HEK293 (cell line): ENCODE data around the gene ZNF641.

Source experiments
- CTCF ChIA-PET: fragments of 350-600 bp; formaldehyde crosslinking; extraction: SDS; loops from one replicate; lab custom pipeline; 2021; ENCODE audit warnings: antibody characterized with exemption; lab: Yijun Ruan, JAX
- POLR2A ChIA-PET: fragments of 300-600 bp; formaldehyde crosslinking; extraction: SDS; loops from one replicate; lab custom pipeline; 2020; ENCODE audit warnings: antibody characterized with exemption, inconsistent platforms; lab: Yijun Ruan, JAX
- H3K27ac ChIP-seq: fragments of 200-500 bp; sonication (Bioruptor generic); 2 replicates; pipeline ENCODE4 v1.5.1; 2014; ENCODE audit warnings: low read depth, low read length, control low read depth, inconsistent platforms; ENCODE audit errors: extremely low read depth
- H3K36me3 ChIP-seq, 2 experiments: fragments of 200-500 bp in 1 of 2; sonication (Bioruptor generic) in 1 of 2; 1 replicate in 1 of 2; 2 replicates in 1 of 2; pipeline ENCODE4 v1.5.1; 2014 to 2017; ENCODE audit warnings: inconsistent platforms in 2 of 2, low read length in 2 of 2; ENCODE audit not compliant: control insufficient read depth in 2 of 2, insufficient read depth in 1 of 2
- H3K4me1 ChIP-seq: fragments of 200-500 bp; sonication (Bioruptor generic); 2 replicates; pipeline ENCODE4 v1.5.1; 2014; ENCODE audit warnings: mild to moderate bottlenecking, low read length, inconsistent platforms; ENCODE audit not compliant: control insufficient read depth, insufficient read depth
- H3K4me3 ChIP-seq: 2 replicates; pipeline ENCODE4 v1.5.1; 2011; ENCODE audit warnings: low read depth, mild to moderate bottlenecking, control low read depth, low read length, moderate library complexity
- H3K9me3 ChIP-seq: fragments of 200-500 bp; sonication (Bioruptor generic); 2 replicates; pipeline ENCODE4 v1.5.1; 2014; ENCODE audit warnings: low read depth, low read length, inconsistent platforms; ENCODE audit not compliant: control insufficient read depth, insufficient read depth
- BCL11B ChIP-seq: fragments of 450-650 bp; formaldehyde crosslinking; IDR thresholded peaks from 2 replicates; pipeline ENCODE4 v1.5.1; 2016; ENCODE audit warnings: low read depth, missing biosample characterization, missing genetic modification characterization
- FEZF1 ChIP-seq: fragments of 450-650 bp; formaldehyde crosslinking; IDR thresholded peaks from 2 replicates; pipeline ENCODE4 v1.5.1; 2016; ENCODE audit warnings: missing biosample characterization, missing genetic modification characterization
- HOXC10 ChIP-seq: sonication (generic); formaldehyde crosslinking; IDR thresholded peaks from 2 replicates; pipeline ENCODE4 v1.8.1; 2023; ENCODE audit warnings: mild to moderate bottlenecking, missing genetic modification reagents
- HOXD13 ChIP-seq: sonication (generic); formaldehyde crosslinking; IDR thresholded peaks from 2 replicates; pipeline ENCODE4 v1.8.0; 2022; ENCODE audit warnings: missing genetic modification reagents, borderline replicate concordance
- KLF16 ChIP-seq: fragments of 450-650 bp; formaldehyde crosslinking; IDR thresholded peaks from 2 replicates; pipeline ENCODE4 v1.5.1; 2017; ENCODE audit warnings: missing biosample characterization, missing genetic modification characterization
- OSR2 ChIP-seq: fragments of 450-650 bp; formaldehyde crosslinking; IDR thresholded peaks from 2 replicates; pipeline ENCODE4 v1.5.1; 2016; ENCODE audit warnings: missing biosample characterization, missing genetic modification characterization
- SALL2 ChIP-seq: fragments of 450-650 bp; formaldehyde crosslinking; IDR thresholded peaks from 2 replicates; pipeline ENCODE4 v1.5.0; 2017; ENCODE audit warnings: missing biosample characterization, mild to moderate bottlenecking, missing genetic modification characterization, borderline replicate concordance
- ZBTB1 ChIP-seq: fragments of 450-650 bp; formaldehyde crosslinking; IDR thresholded peaks from 2 replicates; pipeline ENCODE4 v1.5.1; 2016; ENCODE audit warnings: missing biosample characterization, missing genetic modification characterization
- ZBTB17 ChIP-seq: fragments of 450-650 bp; formaldehyde crosslinking; IDR thresholded peaks from 2 replicates; pipeline ENCODE4 v1.5.1; 2016; ENCODE audit warnings: missing biosample characterization, missing genetic modification characterization
- ZEB2 ChIP-seq: fragments of 450-650 bp; formaldehyde crosslinking; IDR thresholded peaks from 2 replicates; pipeline ENCODE4 v1.5.1; 2016; ENCODE audit warnings: missing biosample characterization, missing genetic modification characterization
- ZNF140 ChIP-seq: fragments of 450-650 bp; formaldehyde crosslinking; IDR thresholded peaks from 2 replicates; pipeline ENCODE4 v1.5.1; 2016; ENCODE audit warnings: missing biosample characterization, missing genetic modification characterization
- ZNF2 ChIP-seq: fragments of 450-650 bp; formaldehyde crosslinking; IDR thresholded peaks from 2 replicates; pipeline ENCODE4 v1.5.1; 2016; ENCODE audit warnings: missing biosample characterization, missing genetic modification characterization
- ZNF211 ChIP-seq: fragments of 450-650 bp; formaldehyde crosslinking; IDR thresholded peaks from 2 replicates; pipeline ENCODE4 v1.5.1; 2016; ENCODE audit warnings: low read depth, missing biosample characterization, missing genetic modification characterization
- ZNF214 ChIP-seq: fragments of 450-650 bp; formaldehyde crosslinking; IDR thresholded peaks from 2 replicates; pipeline ENCODE4 v1.5.1; 2017; ENCODE audit warnings: missing biosample characterization, mild to moderate bottlenecking, missing genetic modification characterization, borderline replicate concordance
- ZNF223 ChIP-seq: fragments of 450-650 bp; formaldehyde crosslinking; IDR thresholded peaks from 2 replicates; pipeline ENCODE4 v1.5.1; 2016; ENCODE audit warnings: missing biosample characterization, missing genetic modification characterization
- ZNF24 ChIP-seq: fragments of 450-650 bp; formaldehyde crosslinking; IDR thresholded peaks from 2 replicates; pipeline ENCODE4 v1.5.1; 2016; ENCODE audit warnings: missing biosample characterization, missing genetic modification characterization
- ZNF350 ChIP-seq: fragments of 450-650 bp; formaldehyde crosslinking; IDR thresholded peaks from 2 replicates; pipeline ENCODE4 v1.5.0; 2017; ENCODE audit warnings: missing biosample characterization, mild to moderate bottlenecking, missing genetic modification characterization
- ZNF366 ChIP-seq: fragments of 450-650 bp; formaldehyde crosslinking; conservative IDR thresholded peaks from 2 replicates; pipeline ENCODE4 v1.5.1; 2016; ENCODE audit warnings: missing biosample characterization, missing genetic modification characterization
- ZNF404 ChIP-seq: fragments of 450-650 bp; formaldehyde crosslinking; IDR thresholded peaks from 2 replicates; pipeline ENCODE4 v1.5.1; 2017; ENCODE audit warnings: missing biosample characterization, missing genetic modification characterization
- ZNF521 ChIP-seq: fragments of 450-650 bp; formaldehyde crosslinking; IDR thresholded peaks from 2 replicates; pipeline ENCODE4 v1.5.1; 2017; ENCODE audit warnings: missing biosample characterization, mild to moderate bottlenecking, missing genetic modification characterization
- ZNF558 ChIP-seq: fragments of 450-650 bp; formaldehyde crosslinking; IDR thresholded peaks from 2 replicates; pipeline ENCODE4 v1.5.1; 2016; ENCODE audit warnings: missing biosample characterization, missing genetic modification characterization
- ZNF571 ChIP-seq: fragments of 450-650 bp; formaldehyde crosslinking; IDR thresholded peaks from 2 replicates; pipeline ENCODE4 v1.5.0; 2017; ENCODE audit warnings: missing biosample characterization, missing genetic modification characterization
- ZNF585B ChIP-seq: fragments of 450-650 bp; formaldehyde crosslinking; IDR thresholded peaks from 2 replicates; pipeline ENCODE4 v1.5.1; 2016; ENCODE audit warnings: missing biosample characterization, missing genetic modification characterization
- ZNF600 ChIP-seq: fragments of 450-650 bp; formaldehyde crosslinking; IDR thresholded peaks from 2 replicates; pipeline ENCODE4 v1.5.1; 2016; ENCODE audit warnings: missing biosample characterization, missing genetic modification characterization
- ZNF624 ChIP-seq: fragments of 450-650 bp; formaldehyde crosslinking; IDR thresholded peaks from 2 replicates; pipeline ENCODE4 v1.5.1; 2017; ENCODE audit warnings: missing biosample characterization, missing genetic modification characterization
- ZNF658 ChIP-seq: fragments of 450-650 bp; formaldehyde crosslinking; IDR thresholded peaks from 2 replicates; pipeline ENCODE4; 2016; ENCODE audit warnings: missing biosample characterization, missing genetic modification characterization
- ZNF837 ChIP-seq: fragments of 450-650 bp; formaldehyde crosslinking; IDR thresholded peaks from 2 replicates; pipeline ENCODE4 v1.5.1; 2016; ENCODE audit warnings: missing biosample characterization, missing genetic modification characterization
- ZXDB ChIP-seq: fragments of 450-650 bp; formaldehyde crosslinking; IDR thresholded peaks from 2 replicates; pipeline ENCODE4 v1.5.1; 2016; ENCODE audit warnings: missing biosample characterization, missing genetic modification characterization
- TF ChIP-seq, protein P1 (sequence below): fragments of 450-650 bp; formaldehyde crosslinking; optimal IDR thresholded peaks from 2 replicates; pipeline ENCODE3; 2016; ENCODE audit warnings: missing biosample characterization, mild to moderate bottlenecking, missing genetic modification characterization

The ZNF641 gene

DNA sequence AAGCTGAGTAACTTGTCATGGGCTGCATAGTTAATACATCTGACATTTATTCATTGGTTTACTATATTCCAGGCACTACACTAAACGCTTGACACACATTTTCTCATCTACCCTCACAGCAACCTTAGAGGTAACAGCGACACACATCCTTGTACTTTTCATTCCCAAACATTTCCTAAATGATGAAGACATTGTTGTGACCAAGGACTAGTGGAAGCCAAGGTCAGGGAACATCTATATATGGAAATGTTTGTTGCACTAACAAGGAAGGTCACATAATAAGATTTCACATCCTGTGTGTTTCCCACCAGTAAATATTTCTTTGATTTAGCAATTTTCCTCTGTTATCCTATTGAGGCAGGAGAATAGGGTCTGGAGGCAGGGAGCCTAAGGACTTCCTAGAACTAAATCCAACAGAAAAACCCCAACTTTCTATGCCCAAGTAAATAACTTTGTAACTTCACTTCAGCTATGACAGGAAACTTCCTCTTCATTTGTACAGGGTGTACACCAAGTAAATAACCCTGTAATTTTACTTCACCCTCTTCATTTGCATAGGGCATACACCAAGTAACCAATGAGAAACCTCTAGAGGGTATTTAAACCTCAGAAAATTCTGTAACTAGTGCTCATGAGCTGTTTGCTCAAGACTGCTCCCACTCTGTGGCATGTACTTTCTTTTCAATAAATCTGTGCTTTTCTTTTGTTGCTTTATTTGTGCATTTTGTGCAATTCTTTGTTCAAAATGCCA, 48.4 kb downstream of the ZNF641 start:
- Histone ChIP-seq H3K4me1 (no peaks in the 10 kb centered on the region), H3K4me3 (no peak overlapping the region)
- TF ChIP-seq ZNF624, result no peak
- TF ChIP-seq ZNF366 (tag by site-specific recombination), result no peak
- no peak for TF ChIP-seq ZBTB1 (tag by site-specific recombination)
- TF ChIP-seq KLF16 (tag by site-specific recombination), result no peak
- no peak for TF ChIP-seq ZNF521 (tag by site-specific recombination)
- no peak for TF ChIP-seq ZNF24
- no peak for TF ChIP-seq ZNF571 (tag by site-specific recombination)
- no peak for TF ChIP-seq ZXDB (tag by site-specific recombination)
- TF ChIP-seq OSR2 (tag by site-specific recombination), result no peak
- TF ChIP-seq ZNF140, result no peak
- TF ChIP-seq ZNF404, result no peak
- TF ChIP-seq ZNF837, result no peak
- no peak for TF ChIP-seq ZEB2 (tag by site-specific recombination)
- TF ChIP-seq ZBTB17 (tag by site-specific recombination), result no peak
- no peak for TF ChIP-seq BCL11B (tag by site-specific recombination)
- TF ChIP-seq, all 188 proteins: peak for 0
- Histone ChIP-seq H3K9me3 (no peaks in the 10 kb centered on the region), H3K36me3 (no peaks in the 10 kb centered on the region), H3K27ac (no peak overlapping the region)
- ChIA-PET POLR2A (no interaction called here), CTCF (no interaction called here)

GRCh38 chr12:48300774-48301173, 49.9 kb downstream of the ZNF641 start:
- CTCF ChIA-PET, result interaction anchor here (0.5 kb wide), 1 partner anchor 13 kb away, joined by 7 read pairs; no protein-coding TSS in a partner anchor
- Histone ChIP-seq H3K36me3 (no peaks in the 10 kb centered on the region), H3K9me3 (no peaks in the 10 kb centered on the region), H3K4me3 (no peak overlapping the region), H3K4me1 (no peaks in the 10 kb centered on the region), H3K27ac (no peak overlapping the region)
- TF ChIP-seq ZNF2 (tag by site-specific recombination), result no peak
- TF ChIP-seq SALL2 (tag by site-specific recombination), result no peak
- TF ChIP-seq, protein P1, sequence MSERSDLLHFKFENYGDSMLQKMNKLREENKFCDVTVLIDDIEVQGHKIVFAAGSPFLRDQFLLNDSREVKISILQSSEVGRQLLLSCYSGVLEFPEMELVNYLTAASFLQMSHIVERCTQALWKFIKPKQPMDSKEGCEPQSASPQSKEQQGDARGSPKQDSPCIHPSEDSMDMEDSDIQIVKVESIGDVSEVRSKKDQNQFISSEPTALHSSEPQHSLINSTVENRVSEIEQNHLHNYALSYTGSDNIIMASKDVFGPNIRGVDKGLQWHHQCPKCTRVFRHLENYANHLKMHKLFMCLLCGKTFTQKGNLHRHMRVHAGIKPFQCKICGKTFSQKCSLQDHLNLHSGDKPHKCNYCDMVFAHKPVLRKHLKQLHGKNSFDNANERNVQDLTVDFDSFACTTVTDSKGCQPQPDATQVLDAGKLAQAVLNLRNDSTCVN (tag by site-specific recombination), result no peak
- no peak for TF ChIP-seq ZNF214 (tag by site-specific recombination)
- no peak for TF ChIP-seq ZNF211 (tag by site-specific recombination)
- TF ChIP-seq ZEB2 (tag by site-specific recombination), result no peak
- TF ChIP-seq ZNF658 (tag by site-specific recombination), result no peak
- TF ChIP-seq ZNF350 (tag by site-specific recombination), result no peak
- TF ChIP-seq ZNF585B, result no peak
- TF ChIP-seq ZNF837, result no peak
- TF ChIP-seq ZNF558 (tag by site-specific recombination), result no peak
- TF ChIP-seq HOXC10 (CRISPR knock-in tag), result no peak
- no peak for TF ChIP-seq FEZF1 (tag by site-specific recombination)
- TF ChIP-seq ZNF600 (tag by site-specific recombination), result no peak
- TF ChIP-seq HOXD13 (CRISPR knock-in tag), result no peak
- TF ChIP-seq ZNF223, result no peak
- POLR2A ChIA-PET, result no interaction called here
